GM10248 (cell line): ENCODE measurements around the gene ECE2.

Source experiments
- CTCF ChIA-PET: fragments of 300-600 bp; sonication (Branson Sonifier 250); formaldehyde crosslinking; extraction: SDS; loops from one replicate; lab custom pipeline; 2021; ENCODE audit warnings: antibody characterized with exemption; lab: Yijun Ruan, JAX
- POLR2A ChIA-PET: fragments of 350-650 bp; sonication (Branson Sonifier 250); formaldehyde crosslinking; extraction: SDS; loops from one replicate; lab custom pipeline; 2020; ENCODE audit warnings: antibody characterized with exemption; lab: Yijun Ruan, JAX
- DNase-seq: peaks from one replicate; pipeline ENCODE4 v3.0.0; 2012; ENCODE audit errors: extremely low spot score
- TF ChIP-seq, protein P1 (sequence below): IDR thresholded peaks from 2 replicates; pipeline ENCODE4 v1.5.1; 2012; ENCODE audit warnings: mild to moderate bottlenecking, low read depth; ENCODE audit errors: extremely low read depth, missing control alignments, control extremely low read depth

Gene ECE2

DNA sequence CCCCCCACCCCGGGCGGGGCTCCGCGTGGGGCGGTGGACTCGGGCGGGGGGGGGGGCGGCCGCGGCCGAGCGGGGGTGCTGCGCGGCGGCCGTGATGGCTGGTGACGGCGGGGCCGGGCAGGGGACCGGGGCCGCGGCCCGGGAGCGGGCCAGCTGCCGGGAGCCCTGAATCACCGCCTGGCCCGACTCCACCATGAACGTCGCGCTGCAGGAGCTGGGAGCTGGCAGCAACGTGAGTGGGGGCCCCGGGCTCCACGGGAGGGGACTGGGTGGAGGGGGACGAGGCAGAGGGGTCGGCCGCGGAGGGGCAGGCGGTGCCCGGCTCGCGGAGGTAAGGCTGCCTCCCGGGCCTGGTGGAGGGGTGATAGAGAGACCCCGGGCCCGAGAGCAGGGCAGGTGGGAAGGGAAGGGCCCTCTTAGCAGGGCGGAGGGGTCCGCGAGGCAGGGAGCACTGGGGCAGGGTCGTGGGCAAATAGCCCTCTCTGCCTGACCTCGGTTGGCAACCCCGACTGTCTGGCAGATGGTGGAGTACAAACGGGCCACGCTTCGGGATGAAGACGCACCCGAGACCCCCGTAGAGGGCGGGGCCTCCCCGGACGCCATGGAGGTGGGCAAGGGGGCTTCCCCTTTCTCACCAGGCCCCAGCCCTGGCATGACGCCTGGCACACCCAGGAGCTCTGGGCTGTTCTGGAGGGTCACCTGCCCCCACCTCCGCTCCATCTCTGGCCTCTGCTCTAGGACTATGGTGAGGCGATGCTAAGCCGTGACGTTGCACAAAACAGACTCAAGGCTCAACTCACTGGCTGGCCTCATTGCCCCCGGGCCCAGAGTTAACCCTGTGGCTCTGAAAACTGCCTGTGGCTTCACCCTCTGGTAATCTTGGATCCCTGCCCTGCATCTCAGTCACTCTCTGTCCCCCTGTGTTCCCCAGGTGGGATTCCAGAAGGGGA lies at the start of gene ECE2:
Gene ECE2, plus strand, starts transcription at position 62 of the 950 bp plus-strand sequence. Its CDS starts 132 bp downstream, at position 194.
- CTCF ChIA-PET: no interaction called here
- no peak for DNase-seq
- TF ChIP-seq, protein P1, sequence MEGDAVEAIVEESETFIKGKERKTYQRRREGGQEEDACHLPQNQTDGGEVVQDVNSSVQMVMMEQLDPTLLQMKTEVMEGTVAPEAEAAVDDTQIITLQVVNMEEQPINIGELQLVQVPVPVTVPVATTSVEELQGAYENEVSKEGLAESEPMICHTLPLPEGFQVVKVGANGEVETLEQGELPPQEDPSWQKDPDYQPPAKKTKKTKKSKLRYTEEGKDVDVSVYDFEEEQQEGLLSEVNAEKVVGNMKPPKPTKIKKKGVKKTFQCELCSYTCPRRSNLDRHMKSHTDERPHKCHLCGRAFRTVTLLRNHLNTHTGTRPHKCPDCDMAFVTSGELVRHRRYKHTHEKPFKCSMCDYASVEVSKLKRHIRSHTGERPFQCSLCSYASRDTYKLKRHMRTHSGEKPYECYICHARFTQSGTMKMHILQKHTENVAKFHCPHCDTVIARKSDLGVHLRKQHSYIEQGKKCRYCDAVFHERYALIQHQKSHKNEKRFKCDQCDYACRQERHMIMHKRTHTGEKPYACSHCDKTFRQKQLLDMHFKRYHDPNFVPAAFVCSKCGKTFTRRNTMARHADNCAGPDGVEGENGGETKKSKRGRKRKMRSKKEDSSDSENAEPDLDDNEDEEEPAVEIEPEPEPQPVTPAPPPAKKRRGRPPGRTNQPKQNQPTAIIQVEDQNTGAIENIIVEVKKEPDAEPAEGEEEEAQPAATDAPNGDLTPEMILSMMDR: no peak
- POLR2A ChIA-PET: no interaction called here

DNA sequence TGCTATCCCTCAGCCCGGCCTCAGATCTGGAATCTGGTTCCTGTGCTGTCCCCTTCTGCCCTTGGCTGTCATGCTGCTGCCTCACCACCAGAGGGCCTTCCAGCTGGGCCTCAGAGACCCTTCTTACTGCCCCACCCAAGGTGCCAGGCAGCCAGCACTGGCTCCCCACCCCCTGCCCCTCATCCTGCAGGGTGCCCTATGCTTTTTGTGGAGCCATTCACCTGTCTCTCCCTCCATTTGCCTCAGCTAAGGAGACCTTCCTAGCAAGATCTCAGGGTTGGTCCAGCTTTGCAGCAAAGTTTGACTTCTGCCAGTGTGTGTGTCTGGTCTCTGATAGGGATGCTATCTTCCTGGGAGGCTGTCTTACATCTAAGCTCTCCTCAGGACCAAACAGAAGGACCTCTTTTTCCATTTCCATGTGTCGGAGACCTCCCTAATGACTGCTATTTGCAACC lies 48.3 kb upstream of the ECE2 start:
- peak; percentile 79 for DNase-seq
- ChIA-PET POLR2A (no interaction called here), CTCF (interaction anchor here (0.6 to 8.6 kb wide), 52 partner anchors 12 to 332 kb away, joined by 3 to 160 read pairs (median 5); partner anchors contain the start of genes ABCF3, ALG3, AP2M1 and DVL3)
- TF ChIP-seq, protein P1: peak; percentile 91

DNA sequence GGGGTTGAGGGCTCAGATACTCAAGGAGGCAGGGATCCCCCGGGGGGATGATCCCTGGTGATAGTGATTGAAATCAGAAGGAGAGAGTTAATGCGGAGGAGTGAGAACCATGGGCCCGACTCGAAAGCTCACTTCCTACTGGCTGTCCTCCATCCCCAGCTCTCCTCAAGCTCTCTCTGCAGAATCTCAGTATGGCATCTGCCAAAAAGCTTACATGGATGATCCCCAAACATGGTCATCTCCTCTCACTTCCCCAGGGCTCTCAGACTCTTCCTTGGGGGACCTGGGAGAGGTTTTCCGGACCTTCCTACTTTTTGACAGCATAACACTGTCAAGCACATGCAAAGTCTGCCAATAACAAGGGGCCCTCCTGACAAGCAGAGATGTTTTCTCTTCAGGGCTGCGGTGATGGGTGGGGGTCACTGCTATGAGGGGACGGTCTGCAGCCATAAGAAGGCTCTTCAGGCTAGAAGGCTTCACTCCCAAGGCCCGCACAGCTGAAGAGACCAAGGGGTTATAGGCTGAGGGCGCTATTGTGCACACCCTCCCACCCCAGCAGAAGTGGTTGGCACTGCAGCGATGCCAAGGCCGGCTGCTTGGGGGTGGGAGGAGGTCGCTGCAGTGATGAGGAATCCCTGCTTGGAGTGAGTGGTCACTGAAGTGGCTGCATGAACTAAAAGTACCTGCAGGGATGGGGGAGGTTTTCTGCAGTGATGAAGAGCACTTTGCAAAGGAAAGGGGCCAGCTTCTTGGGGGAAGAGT lies 47.3 kb upstream of the ECE2 start:
- DNase-seq: peak; percentile 27
- CTCF ChIA-PET: interaction anchor here (0.8 to 8.6 kb wide), 35 partner anchors 11 to 333 kb away, joined by 3 to 160 read pairs (median 6); partner anchors contain the start of genes ABCF3, ALG3, AP2M1 and DVL3
- POLR2A ChIA-PET: no interaction called here
- TF ChIP-seq, protein P1: no peak

DNA sequence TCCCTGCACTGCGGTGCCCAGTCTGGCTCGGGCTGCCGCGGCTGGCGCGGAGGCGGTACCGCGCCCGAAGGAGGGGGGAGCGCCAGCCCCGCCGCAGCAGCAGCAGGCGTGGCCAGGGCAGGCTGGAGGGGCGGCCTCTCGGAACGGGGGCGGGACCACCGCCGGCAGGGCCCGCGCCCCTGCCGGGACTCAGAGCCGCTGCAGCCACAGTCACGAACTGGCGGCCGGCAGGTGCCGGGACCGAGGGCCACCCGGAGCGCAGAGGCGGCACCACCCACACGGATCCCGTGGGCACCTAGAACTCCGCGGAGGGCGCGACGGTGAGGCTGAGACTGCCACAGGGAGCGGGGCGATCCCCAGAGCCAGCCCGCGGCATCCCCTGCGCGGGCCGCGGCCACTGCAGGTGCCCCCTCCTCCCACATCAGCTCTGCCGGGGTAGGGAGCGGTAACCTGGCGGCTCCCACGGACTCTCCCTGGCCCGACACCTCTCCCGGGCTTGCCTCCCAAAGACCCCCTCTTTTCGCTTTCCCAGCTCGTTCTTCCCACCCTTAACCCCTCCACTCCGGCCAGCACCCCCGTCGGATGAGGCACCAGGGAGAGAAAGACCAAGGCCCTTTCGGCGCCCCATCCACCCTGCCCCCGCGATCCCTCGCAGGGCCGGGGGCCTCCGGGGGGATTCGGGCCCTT lies 46.3 kb upstream of the ECE2 start, which contains the start of gene VWA5B2:
Gene VWA5B2, plus strand, starts transcription at position 192 of the 687 bp plus-strand sequence. CDS start 944 bp downstream, outside the sequence.
- ChIA-PET CTCF (interaction anchor here (1.1 to 8.6 kb wide), 6 partner anchors 10 to 334 kb away, joined by 3 to 160 read pairs (median 38); partner anchors contain the start of gene EEF1AKMT4), POLR2A (no interaction called here)
- peak; percentile 90 for DNase-seq
- TF ChIP-seq, protein P1: no peak

DNA sequence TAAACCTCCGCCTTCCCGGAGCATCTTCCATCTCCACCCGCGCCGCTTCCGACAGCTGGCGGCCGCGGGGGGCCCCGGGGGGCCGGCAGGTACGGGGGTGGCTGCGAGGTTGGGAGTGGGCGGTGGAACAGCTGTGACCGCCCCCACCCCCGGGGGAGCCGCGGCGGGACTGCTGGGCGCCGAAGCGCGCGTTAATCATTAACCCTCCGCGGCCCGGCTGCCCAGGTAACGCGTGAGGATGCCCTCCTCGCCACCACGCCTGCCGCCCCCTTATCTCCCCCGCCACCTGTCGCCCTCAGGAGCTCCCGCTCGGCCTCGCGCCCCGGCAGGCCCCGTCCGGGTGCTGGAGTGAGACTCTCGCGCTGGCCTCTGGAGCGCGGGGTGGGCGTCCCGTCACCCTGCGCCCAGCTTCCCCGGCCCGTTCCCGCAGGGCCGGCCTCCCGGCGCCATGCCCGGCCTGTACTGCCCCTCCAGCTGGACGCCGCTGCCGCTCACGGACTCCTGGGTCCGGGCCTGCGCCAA lies 45.7 kb upstream of the ECE2 start:
- POLR2A ChIA-PET: no interaction called here
- TF ChIP-seq, protein P1: no peak

More for the DNA sequence above, 45.7 kb upstream of the ECE2 start:
- peak; percentile 55 for DNase-seq
- CTCF ChIA-PET: interaction anchor here (1.1 to 8.6 kb wide), 5 partner anchors 10 to 334 kb away, joined by 3 to 160 read pairs (median 70); partner anchors contain the start of gene EEF1AKMT4
